GM12801 (cell line): ENCODE data around the gene NUP42.

Experiments
- TF ChIP-seq, protein P1 (sequence below): IDR thresholded peaks from one replicate; pipeline ENCODE4 v1.5.1; 2011; ENCODE audit warnings: control low read depth; ENCODE audit not compliant: insufficient read length; ENCODE audit errors: extremely low read depth

The NUP42 gene

GRCh38 chr7:23237000-23237399 lies 55.2 kb downstream of the NUP42 start:
- TF ChIP-seq, protein P1, sequence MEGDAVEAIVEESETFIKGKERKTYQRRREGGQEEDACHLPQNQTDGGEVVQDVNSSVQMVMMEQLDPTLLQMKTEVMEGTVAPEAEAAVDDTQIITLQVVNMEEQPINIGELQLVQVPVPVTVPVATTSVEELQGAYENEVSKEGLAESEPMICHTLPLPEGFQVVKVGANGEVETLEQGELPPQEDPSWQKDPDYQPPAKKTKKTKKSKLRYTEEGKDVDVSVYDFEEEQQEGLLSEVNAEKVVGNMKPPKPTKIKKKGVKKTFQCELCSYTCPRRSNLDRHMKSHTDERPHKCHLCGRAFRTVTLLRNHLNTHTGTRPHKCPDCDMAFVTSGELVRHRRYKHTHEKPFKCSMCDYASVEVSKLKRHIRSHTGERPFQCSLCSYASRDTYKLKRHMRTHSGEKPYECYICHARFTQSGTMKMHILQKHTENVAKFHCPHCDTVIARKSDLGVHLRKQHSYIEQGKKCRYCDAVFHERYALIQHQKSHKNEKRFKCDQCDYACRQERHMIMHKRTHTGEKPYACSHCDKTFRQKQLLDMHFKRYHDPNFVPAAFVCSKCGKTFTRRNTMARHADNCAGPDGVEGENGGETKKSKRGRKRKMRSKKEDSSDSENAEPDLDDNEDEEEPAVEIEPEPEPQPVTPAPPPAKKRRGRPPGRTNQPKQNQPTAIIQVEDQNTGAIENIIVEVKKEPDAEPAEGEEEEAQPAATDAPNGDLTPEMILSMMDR, result no peak

DNA sequence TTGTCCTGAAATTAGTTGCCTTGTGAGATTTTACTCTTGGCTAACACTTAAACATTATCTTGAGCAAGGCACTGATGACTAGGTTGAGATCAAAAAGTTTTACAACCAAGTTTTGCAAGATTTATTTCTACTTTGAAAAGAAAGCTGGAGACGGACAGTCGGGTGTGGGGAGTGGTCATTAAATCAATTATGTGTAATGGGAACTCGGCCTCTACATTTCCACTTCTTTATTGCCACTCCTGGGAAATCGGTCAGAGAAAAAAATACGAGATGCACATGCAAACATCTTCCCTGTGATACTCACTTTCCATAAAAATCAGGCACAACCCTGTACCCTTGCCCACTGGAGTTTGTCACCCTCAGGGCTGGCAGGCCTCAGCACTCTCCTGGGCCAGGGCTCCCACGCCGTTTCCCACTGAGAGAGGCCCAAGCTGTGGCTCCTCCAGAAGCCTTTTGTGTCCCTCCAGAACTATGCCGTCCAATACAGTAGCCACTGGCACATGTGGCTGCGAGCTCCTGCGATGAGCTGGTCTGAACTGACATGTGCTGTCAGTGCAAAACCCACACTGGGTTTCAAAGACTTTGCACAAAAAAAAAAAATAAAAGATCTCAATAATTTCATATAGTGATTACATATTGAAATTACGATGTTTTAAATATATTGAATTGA lies 57.3 kb downstream of the NUP42 start:
- TF ChIP-seq, protein P1, result no peak

DNA sequence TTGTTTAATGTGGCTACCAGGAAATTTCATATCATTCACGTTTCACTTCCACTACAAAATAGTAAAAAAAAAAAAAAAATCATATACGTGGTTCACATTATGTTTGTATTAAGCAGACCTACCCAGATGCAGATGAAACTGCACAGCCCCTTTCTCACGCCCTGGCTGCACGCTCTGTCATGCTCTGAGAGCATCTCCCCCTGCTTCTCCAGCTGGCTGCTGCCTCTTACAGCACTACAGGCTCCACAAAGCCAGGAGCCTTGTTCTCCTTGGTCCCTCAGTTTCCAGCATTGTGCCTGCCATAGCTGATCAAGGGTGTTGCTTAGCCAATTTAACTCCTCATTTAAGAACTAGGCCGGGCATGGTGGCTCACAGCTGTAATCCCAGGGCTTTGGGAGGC lies 57.9 kb downstream of the NUP42 start:
- TF ChIP-seq, protein P1, result no peak

DNA sequence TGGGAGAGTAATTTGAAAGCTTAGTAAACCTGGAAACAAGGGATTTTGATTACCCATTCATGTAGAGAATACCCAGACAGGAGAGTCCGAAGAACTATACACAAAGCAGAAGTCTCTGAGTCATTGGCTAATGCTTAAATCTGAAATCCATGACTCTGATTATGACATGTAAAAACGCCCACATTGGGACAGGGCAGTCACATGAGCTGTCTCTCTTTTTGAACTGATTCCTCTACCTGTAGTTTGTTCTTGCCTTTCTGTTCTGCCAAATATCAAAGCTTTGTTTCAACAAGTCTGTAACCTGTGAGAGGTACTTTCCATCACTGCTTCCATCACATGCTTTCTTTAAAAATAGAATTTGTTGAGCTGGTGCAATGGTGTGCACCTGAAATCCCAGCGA lies 60.5 kb downstream of the NUP42 start:
- TF ChIP-seq, protein P1, result no peak

DNA sequence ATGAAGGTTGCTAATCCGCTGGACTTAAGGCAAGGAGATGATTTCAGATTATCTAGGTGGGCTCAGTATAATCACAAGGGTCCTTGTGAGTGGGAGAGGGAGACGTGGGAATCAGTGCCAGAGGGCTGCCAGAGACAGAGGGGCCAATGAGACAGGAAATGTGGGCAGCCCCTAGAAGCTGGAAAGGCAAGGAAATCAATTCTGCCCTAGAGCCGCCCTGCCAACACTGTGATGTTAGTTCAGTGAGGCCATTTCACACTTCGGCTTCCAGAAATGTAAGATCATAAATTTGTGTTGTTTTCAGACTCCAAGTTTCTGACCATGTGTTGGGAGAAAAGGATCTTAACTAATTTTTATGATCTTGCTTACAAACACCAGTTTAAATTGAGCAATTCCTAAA lies 61.1 kb downstream of the NUP42 start:
- TF ChIP-seq, protein P1, result no peak

- TF ChIP-seq, protein P1, result no peak
These were observed 64.7 kb downstream of the NUP42 start, which contains the start of gene GPNMB for GRCh38 chr7:23246555-23246954. Gene GPNMB, plus strand, starts transcription at chr7:23246775. Its CDS starts 83 bp downstream, at chr7:23246858.

- TF ChIP-seq, protein P1, result no peak
These were observed 65.3 kb downstream of the NUP42 start for GRCh38 chr7:23247046-23247602.
